Measurements from ENCODE around the gene KIF1A.

Gene KIF1A

DNA sequence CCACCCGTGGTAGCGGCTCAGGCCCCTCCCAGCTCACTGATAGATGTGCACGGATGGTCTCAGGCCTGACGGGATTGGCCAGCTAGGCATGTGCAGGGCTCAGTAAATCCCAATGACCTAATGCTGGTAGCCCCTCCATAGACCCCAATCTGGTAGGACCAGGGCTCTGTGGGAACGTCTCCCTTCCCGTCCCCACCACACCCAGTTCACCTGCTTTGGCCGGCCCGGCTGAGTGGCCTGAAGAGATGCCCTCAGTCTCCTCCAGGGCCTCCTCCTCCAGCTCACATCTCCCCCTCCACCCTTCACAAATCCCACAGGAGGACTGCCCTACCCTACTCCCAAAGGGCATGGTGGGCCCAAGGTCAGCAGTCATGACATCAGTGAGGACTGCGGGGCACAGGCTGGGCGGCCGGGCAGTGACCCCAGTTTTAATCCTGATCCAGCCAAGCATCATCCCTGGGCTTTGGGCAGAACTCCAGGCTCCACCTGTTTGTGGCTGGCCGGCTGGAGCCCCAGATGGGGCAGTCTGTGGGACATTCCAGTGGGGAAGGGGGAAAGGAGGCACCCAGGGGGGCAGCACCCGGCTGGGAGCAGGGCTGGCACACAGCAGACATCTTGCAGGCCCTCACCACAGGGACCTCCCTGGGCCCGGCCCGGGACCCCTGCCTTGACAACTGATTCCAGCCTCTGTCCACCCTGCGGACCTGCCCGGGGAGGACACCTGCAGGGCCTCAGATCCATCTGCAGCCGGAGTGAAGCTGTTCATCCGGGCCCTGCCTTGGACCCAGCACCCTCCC is 2.3 kb downstream of the KIF1A start:
- no peak for DNase-seq

DNA sequence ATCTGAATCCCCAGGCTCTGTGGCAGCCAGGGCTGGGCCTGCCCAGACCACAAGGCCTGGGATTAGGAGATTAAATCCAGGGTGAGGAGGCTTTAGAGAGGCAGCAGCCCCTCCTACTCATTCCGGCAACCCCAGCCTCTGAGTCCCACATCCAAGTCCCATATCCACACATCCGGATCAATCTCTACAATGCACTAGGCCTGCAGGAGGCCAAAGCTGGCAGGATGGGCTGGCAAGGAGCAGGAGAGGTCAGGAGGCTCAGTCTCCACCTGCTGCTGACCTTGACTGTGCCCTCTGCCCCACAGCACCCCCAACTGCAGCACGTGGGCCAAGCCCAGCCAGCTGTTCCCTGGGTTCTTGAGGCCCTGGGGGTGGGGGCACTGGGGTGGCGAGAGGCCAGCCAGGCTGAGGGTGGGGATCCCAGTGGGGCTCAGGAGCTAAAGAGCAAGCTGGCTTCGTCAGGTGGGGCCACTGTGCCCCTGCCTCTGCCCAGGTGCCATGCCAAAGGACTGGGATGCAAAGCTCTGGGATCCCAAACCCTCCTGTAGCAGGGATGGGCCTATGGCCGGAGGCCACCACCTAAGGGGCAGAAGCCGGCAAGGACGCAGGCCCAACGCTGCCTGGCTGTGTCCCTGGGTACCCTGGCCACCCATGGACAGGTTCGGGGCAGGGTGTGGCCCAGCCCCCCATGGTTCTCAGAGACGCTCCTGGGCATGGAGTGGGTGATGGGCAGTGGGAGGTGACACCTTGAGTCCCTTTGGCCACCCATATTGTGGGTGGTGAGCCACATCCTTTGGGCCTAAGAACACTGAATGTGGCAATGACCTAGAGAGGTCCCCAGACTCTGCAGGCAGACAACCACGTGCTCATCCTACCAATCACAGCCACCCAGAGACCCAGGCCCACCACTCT is 3.2 kb downstream of the KIF1A start:
- no peak for DNase-seq

DNA sequence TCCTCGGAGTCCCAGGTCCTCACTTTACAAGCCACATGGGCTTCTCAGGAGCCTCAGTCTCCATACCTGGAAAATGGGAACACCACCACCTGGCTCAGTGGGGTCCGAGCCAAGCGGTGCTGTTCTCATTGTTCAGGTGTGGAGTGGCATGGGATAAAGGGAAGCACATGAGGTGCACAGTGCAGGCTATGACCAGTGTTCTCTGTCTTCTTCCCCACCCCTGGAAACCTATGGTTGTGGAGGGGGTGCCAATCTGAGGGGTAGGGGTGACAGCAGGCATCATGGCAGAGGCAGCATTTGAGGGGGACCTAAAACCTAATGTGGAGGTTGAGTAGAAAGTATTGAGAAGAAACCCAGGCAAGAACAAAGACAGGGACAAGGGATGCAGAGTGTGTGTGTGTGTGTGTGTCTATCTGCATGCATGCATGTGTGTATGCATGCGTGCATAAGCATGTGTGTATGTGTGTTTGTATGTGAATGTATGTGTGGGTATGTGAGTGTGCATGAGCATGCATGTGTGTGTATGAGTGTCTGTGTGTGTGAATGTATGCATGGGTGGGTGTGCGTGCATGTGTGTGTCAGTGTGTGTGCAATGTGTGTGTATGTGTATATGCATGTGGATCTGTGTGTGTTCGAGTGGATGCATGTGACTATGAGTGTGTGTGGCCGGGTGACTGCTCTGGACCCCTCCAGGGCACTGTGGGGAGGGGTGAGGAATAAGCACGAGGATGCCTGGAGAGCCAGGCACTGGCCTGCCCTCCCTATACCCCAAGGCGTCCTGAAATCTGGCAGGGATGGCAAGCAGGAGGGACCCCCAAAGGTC is 4.0 kb downstream of the KIF1A start:
- no peak for DNase-seq

DNA sequence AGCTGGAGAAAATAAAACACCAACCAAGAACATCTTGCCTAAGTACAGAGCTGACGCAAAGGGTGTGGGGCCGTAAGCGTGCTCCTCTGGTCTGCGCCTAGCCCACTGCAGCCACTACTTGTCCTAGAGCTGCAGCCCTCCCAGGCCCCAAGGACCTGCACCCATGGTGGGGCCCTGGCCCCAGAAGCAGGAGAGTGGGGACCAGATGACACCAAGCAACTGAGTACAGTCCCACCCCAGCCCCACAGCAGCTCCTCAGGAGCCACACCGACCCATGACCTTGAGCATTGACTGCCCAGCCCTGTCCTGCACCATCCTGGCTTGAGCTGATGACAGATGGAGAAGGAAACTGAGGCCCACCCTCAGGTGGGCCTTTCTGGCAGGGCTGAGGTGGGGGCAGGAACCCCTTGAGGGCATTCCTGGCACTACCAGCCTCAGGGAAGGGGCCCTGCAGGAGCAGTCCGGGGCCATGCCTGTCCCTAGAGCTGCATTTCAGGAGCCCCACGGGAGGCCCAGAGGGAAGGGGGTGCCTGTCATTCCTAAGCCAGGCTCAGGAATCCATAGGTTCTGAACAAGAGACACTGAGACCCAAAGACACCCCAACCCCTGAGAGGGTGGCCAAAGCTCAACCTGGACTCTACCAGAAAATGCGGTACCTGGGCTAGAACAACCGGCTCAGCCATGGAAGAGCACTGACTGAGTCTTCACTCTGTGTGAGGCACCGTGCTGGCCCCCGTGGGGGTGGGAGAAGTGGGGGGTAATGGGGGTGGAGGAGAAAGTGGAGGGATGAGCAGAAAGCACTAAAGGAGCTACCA is 4.9 kb downstream of the KIF1A start:
- DNase-seq, result no peak

DNA sequence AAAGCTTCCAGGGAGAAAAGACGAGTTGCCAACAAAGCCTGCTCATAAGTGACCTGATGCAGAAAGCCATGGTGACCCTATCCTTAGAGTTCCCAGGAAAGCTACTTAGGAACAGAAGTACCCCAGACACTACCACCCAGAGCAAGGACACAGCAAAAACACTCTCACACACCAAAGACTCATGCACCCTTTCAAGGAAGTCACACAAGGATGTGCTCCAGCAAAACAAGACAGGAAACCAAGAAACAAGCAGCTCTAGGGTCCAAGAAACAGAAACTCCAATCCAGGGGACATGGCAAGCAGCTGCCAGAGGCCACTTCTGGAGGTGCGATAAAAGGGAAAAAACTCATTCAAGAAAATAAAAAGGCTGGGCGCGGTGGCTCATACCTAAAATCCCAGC is 5.7 kb downstream of the KIF1A start:
- DNase-seq, result no peak

DNA sequence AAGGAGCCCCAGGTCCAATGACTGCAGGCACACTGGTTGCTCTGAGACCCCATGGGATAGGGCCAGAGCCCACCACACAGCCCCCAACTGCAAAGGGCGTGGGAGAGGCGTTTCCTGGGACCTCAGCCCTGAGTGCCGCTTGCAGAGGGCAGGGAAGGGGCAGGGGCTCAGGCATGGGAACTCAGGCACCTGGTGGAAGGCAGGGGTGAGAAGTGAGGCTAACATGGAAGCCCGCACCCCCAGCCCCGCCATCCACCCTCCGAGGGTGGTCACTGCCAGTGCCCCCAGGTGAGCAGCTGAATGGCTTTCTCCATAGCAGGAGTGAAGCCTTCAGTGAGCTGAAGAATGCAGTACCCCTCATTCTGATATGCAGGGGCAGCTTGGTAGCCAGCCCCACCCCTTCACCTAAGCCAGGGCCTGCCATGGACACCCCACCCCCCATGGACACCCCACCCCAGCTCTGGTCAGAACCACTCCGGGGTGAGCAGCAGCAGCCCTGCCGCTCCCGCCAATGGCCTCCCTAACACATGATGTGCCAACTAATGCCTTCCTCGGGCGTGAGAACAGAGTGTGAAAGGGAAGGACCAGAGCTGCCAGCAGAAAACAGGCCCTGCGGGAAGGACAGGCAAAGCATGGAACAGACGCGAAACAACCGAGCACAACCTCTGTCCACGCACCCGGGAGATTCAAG is 6.6 kb downstream of the KIF1A start:
- no peak for DNase-seq

DNA sequence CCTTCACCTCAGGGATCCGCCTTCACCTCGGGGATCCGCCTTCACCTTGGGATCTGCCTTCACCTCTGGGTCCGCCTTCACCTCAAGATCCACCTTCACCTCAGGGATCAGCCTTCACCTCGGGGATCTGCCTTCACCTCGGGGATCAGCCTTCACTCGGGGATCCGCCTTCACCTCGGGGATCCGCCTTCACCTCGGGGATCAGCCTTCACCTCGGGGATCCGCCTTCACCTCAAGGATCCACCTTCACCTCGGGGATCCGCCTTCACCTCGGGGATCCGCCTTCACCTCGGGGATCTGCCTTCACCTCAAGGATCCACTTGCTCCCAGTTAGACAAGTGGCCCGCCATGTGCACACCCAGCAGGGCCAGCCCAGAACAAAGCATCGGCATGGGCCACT is 7.3 kb downstream of the KIF1A start:
- no peak for DNase-seq

DNA sequence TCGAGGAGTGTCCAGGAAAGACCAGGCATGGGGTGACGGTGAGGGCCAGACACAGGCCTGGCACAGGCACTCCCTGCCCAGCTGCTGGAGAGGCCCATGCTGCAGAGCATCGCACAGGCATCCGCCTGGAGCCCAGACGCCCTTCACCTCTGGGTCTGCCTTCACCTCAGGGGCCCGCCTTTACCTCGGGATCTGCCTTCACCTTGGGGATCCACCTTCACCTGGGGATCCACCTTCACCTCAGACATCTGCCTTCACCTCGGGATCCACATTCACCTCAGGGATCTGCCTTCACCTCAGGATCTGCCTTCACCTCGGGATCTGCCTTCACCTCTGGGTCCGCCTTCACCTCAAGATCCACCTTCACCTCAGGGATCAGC is 7.7 kb downstream of the KIF1A start:
- no peak for DNase-seq

DNA sequence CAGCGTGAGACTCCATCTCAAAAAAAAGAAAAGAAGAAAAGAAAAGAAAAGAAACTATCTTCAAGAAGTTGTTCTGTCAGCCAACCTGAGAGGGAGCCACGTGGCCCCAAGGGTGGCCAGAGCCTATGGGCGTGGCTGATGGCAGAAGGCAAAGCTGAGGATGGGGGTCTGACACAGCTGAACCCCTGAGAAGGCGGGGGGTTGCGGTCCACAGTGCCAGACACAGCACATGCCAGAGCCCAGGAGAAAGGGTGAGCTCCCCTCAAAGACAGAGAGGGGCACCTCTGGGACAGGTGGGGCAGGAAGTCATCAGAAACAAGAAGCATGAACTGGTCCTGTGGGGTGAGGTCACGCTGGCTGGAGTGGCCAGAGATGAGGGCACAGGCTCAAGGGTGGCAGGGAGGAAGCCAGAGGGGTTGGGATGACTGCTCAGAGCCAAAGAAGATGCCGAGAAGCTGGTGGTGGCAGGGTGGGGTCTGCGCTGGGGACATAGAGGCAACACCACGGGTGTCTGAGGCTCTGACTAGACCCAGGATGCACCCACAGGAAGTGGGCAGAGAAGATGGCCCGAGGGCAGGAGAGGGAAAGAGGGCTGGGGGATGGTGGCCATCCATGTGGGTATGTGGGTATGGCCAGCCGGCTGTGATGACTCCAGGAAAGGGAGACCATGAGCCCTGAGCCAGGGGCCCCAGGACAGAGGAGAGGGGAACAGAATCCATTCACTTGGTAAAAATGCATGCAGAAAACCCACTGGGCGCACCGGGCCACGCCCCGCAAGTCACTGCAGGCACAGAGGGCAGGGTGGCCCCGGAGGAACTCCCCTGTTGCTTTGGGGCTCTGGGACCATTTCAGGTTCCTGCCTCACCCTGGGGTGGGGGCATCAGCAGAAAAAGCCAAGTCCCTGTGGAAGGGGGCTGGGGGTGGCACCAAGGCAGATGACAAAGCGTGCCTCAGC is 8.4 kb downstream of the KIF1A start:
- DNase-seq, result no peak

DNA sequence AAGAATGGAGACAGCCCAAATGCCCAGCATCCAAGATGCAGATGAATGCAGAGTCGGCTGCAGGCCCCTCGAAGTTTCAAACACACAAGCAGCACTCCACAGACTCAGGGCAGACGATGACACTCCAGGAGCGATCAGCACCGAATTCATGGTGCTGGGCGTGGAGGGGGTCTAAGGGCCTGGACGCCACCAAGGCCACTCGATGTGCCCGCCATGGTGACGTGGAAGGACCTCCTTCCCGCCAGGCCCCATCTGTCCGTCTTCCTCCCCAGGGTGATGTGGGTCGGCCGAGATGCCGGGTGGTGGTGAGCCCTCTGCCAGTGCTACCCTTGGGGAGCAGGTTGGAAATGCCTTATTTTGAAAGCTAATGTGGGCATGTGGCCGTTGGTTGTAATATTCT is 9.4 kb downstream of the KIF1A start:
- DNase-seq, result no peak

DNA sequence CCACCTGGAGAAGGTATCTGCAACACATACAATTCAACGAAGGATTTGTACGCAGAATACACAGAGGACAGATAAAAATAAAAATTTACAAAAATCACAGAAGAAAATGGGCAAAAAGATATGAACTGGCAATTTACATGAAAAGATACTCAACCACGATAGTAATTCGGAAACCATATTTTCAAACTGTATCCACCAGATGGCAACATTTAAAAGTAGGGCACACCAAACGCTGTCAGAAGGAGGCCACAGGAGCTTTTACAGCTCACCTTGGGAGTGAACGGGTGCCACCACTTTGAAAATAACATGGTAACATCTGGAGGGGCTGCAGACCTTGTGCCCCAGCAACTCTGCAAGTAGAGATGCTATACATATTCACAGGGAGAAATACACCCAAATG is 9.8 kb downstream of the KIF1A start:
- no peak for DNase-seq

DNA sequence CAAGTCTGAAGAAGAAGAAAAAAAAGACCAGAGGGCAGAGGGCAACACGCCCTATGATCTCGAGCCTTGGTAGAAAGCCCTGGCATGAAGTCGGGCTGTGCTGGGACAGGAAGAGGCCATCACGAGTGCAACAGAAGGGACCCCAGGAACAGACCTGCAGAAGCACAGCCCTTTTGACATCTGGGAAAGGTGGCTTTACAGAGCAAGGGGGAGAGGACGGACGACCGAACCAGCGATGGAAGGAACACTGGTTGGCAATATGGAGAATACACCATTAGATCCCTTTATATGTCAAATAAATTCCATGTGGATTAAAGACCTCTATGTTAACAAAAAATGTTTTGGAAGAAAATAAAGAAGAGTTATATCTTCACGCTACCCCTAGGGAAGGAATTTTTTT is 10.7 kb downstream of the KIF1A start:
- DNase-seq, result no peak

DNA sequence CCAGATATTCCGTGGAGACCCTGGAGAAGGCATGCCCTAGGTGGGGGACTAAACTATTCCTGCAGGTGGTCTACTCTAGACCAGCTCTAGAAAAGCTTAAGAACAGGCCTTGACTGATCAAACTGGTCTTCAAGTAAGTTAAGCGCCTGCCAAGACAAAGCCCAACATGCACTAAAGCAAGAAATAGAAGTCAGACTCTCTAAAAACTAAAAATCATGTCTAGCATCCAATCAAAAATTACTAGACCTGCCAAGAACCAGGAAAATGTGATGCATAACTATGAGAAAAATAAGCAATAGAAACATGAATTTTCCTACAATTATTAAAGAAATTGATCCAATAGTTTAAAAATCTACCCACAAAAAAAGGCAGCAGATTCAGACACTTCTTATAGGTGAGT is 13.6 kb downstream of the KIF1A start:
- DNase-seq, result no peak

DNA sequence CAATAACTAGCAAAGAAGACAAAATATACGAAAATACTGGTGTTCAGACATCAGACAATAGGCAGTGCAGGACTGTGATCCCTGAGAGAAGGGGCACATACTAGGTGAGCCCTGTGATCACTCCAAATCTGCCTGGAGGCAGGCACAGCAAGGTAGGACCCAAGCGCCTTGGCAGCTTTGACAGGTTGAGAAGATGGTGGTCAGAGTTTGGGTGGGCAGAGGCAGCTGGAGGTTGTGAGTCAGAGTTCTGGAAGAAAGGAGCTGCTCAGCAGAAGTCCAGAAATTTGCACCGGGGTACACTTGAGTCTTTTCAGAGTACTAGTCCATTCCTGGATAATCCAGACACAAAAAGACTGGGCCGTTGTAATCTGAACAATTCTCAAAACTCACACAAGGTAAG is 14.0 kb downstream of the KIF1A start:
- no peak for DNase-seq

DNA sequence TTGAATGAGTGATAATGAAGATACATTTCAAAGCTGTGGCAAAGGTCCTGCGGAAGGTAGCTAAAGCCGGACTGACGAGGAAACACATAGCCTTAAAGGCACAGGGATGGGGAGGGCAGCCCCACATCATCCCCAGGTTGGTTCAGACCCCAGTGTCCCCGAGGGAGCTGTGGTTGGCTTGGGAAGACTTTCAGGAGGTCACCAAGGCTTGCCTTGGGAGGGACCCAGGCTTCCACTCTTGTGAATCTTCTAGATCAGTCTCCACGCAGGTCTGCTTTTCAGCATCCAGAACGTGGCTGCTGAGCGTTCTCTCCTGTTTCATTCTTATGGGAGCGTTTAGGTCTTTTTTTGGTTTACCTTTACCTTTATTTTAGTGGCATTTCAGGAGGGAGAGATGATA is 16.8 kb downstream of the KIF1A start:
- no peak for DNase-seq

DNA sequence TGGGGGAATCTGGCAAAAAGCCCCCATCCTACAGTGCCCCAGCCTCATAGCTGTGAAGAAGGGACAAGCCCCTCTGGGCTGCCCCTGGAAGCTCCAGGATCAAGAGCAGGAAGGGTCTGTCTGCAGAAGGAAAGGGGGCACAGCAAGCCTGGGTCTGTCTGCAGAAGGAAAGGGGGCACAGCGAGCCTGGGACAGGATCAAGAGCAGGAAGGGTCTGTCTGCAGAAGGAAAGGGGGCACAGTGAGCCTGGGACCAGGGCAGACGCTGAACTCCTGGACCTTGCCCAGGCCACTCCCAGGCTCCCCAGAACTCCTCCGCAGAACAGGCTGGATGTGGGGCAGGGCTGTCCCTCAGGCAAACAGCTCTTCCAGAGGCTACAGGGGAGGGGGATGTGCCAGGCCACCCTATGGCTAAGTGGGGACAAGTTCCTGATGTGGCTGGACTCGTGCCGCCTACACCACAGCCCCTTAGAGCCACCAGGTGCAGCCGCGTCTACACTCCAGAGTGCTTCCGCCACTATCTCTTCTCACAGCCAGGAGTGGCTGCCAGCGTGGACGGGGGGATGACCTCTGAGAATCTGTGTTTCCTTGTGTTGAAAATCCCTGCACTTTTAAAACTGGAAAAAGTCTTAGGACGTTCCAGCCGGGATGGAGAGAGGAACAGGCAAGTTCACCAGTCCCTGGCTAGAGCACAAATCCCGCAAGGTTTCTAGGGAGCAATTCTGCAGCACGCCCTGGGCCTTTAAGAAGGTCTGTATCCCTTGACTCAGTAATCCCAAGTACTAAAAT is 20.8 kb downstream of the KIF1A start:
- no peak for DNase-seq

DNA sequence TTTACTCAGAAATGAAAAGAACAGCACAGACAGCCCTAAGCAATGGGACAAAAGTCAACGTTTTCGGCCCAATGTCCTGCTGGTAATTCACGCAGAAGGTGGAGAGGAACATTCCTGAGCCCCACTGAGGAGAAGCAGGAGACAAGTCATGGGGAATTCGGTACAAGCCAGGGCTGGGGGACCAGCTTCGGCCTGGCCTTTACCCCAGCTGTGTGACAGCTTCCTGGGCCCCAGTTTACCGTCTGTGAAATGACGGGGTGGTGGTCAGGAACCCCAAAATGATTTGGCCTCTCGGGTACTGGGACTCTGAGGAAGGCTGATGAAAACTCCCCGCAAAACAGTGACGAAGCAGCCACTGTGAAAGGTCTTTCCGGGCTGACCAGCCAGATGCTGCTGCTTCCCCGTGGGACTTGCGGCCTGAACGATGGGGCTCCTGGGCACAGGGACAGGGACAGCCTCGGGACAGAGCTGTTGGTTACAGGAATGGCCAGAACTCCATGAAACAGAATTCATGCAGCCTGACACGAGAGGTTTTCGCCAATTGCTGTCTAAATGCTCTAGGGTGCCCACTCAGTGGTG is 21.6 kb downstream of the KIF1A start:
- no peak for DNase-seq

DNA sequence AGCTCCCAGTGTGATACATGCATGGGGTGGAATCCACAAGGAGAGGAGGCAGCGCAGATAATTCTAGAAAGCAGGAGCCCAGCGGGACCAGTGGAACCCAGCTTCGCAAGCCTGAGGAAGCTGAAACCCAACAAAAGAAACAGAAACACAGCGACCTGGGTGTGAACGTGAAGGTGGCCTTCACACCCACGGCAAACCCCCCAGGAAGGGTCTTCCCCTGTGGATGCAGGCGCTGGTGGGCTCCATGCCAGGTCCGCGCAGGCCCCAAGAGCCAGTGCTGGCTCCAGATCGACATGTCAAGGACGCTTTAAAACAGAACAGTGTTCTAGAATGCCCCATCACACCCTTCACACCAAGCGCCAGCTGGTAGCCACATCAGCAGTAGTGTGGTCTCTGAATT is 22.1 kb downstream of the KIF1A start:
- no peak for DNase-seq

DNA sequence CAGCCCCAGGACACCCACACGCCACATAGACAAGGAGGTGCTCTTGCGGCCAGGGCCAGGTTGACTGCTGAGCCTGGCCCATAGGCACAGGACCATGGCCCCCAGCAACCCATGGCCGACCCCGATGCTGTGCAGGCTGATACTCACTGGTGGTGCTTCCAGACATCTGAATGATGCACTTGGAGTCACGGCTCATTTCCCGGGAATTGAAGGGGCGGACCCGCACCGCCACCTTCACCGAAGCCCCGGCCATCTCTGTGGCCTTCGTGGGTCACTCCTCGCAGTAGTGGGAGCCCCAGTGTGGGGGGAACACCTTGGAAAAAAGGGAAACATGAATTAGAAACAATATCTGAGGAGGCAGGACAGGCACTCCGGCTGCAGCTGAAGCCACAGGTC is 22.5 kb downstream of the KIF1A start:
- DNase-seq, result no peak
